ENCODE data around the gene REXO1. TPM values are rescaled to one million over a fixed set of nuclear protein-coding genes. Genes with fewer than 3 reads are reported as not detected.
A peak's percentile ranks its signal among the peaks of the same experiment; 100 is the strongest.

The REXO1 gene
- total and polyA plus RNA-seq, 9 of the 15 experiments (the other 6 are each of a cell fraction or from before 2014, with no cell fraction given): 0.04 to 63.3 (median 15.8) TPM

GRCh38 chr19:1856698-1857603 lies 8.7 kb upstream of the REXO1 start (continued):
- TF ChIP-seq CEBPG (CRISPR knock-in tag; IDR thresholded peaks at IDR 0.05) (0 out of 2 replicates have a peak, but pooled peaks have one; percentile 28), CEBPG (tag; conservative IDR thresholded peaks at IDR 0.05 in 1 of 2, IDR thresholded peaks at IDR 0.05 in 1 of 2) (no peak), ZC3H11A (IDR thresholded peaks at IDR 0.05; ENCODE audit: low read depth, low read length) (no peak), ESRRA (IDR thresholded peaks at IDR 0.05; ENCODE audit: borderline replicate concordance, low read depth) (peak; percentile 55; the same call in 1 of the 2 replicates), ERF (CRISPR knock-in tag; IDR thresholded peaks at IDR 0.05) (0 out of 2 replicates have a peak, but pooled peaks have one; percentile 39), ZNF740 (CRISPR knock-in tag; IDR thresholded peaks at IDR 0.05) (peak; percentile 84), ZNF740 (tag; IDR thresholded peaks at IDR 0.05) (peak in 1 of 2 experiments; percentile 97; a peak in 2 of 4 replicates), THAP12 (CRISPR knock-in tag; IDR thresholded peaks at IDR 0.05) (peak; percentile 69), YY1 (IDR thresholded peaks at IDR 0.05; ENCODE audit: borderline replicate concordance in 1 of 3, control insufficient read depth in 1 of 3, extremely low read depth in 1 of 3, insufficient read depth in 3 of 3, insufficient read length in 1 of 3, insufficient replicate concordance in 2 of 3, low read depth in 1 of 3, low read length in 2 of 3) (peak; percentile 59 to 93 (median 87)), DACH1 (IDR thresholded peaks at IDR 0.05; ENCODE audit: partially characterized antibody) (peak; percentile 48), ZBTB17 (CRISPR knock-in tag; IDR thresholded peaks at IDR 0.05) (no peak), FIP1L1 (IDR thresholded peaks at IDR 0.05; ENCODE audit: low read depth, low read length, poor library complexity, severe bottlenecking) (peak; percentile 7), SPI1 (IDR thresholded peaks at IDR 0.05; ENCODE audit: borderline replicate concordance, low read depth, low read length) (peak; percentile 98), ZNF655 (CRISPR knock-in tag; IDR thresholded peaks at IDR 0.05) (no peak), KAT7 (CRISPR knock-in tag; IDR thresholded peaks at IDR 0.05; ENCODE audit: borderline replicate concordance) (peak; percentile 6; the same call in 1 of the 2 replicates), TEAD4 (IDR thresholded peaks at IDR 0.05; ENCODE audit: low read length) (peak; percentile 18; the same call in 1 of the 2 replicates), TEAD4 (CRISPR knock-in tag; IDR thresholded peaks at IDR 0.05; ENCODE audit: borderline replicate concordance) (no peak), SMAD4 (CRISPR knock-in tag; conservative IDR thresholded peaks at IDR 0.05) (peak; percentile 63), MTA1 (IDR thresholded peaks at IDR 0.05; ENCODE audit: borderline replicate concordance) (peak; percentile 13; the same call in 1 of the 2 replicates)

Measured in K562 (cell line).